K562 (cell line): ENCODE measurements around the gene RABGAP1. TPM values are rescaled to one million over a fixed set of nuclear protein-coding genes. Genes with fewer than 3 reads are reported as not detected.

Source experiments
- ATAC-seq: fragments of 200-7000 bp; cut with Tn5 transposase; 3 replicates; pipeline ENCODE4 v1.9.1; 2020; ENCODE audit warnings: moderate library complexity
- BruUV-seq: library from RNA; stranded (reverse); fragments of 400-500 nt; replicated peaks from 2 replicates; lab custom pipeline; 2021; lab: Mats Ljungman, UMichigan
- CTCF ChIA-PET: fragments of 300-600 bp; formaldehyde crosslinking; extraction: SDS; loops from one replicate; lab custom pipeline; 2021; ENCODE audit warnings: low intra/inter-chr PET ratio; lab: Yijun Ruan, JAX
- POLR2A ChIA-PET: fragments of 300-600, 350-650 bp; sonication (Branson Sonifier 250); formaldehyde crosslinking; extraction: SDS; loops from one replicate; lab custom pipeline; 2021; ENCODE audit warnings: antibody characterized with exemption, inconsistent platforms; lab: Yijun Ruan, JAX
- DNase-seq, 4 experiments: peaks; one replicate each; pipeline versions ENCODE4 v3.0.0 to v3.0.0-alpha.2; 2011 to 2018; ENCODE audit warnings: low spot score in 3 of 4, mixed read lengths in 3 of 4; ENCODE audit errors: extremely low read depth in 1 of 4
- FAIRE-seq: peaks from 2 replicates; lab custom pipeline; 2011; peaks lifted over from hg19 to GRCh38; lab: Jason Lieb, UNC
- H2AFZ ChIP-seq: 2 replicates; pipeline ENCODE4 v1.6.0; 2011; ENCODE audit warnings: low read depth, low read length, control low read depth, inconsistent platforms
- H3K27ac ChIP-seq: fragments of 200-600 bp; 3 replicates; pipeline ENCODE4 v1.8.0; 2011; ENCODE audit warnings: low read depth, mild to moderate bottlenecking, control low read depth, inconsistent platforms, low read length, moderate library complexity, mixed read lengths; ENCODE audit errors: extremely low read depth
- H3K27me3 ChIP-seq, 2 experiments: fragments of 300-600 bp in 1 of 2; 2 replicates in 1 of 2; 3 replicates in 1 of 2; pipeline versions ENCODE4 v1.6.0 to v1.8.0; 2011; ENCODE audit warnings: inconsistent platforms in 2 of 2, low read length in 2 of 2, mild to moderate bottlenecking in 1 of 2, mixed read lengths in 1 of 2, moderate library complexity in 1 of 2; ENCODE audit not compliant: control insufficient read depth in 2 of 2, insufficient read depth in 2 of 2
- H3K36me3 ChIP-seq: fragments of 300-600 bp; 3 replicates; pipeline ENCODE4 v1.8.0; 2011; ENCODE audit warnings: mild to moderate bottlenecking, low read length, inconsistent platforms; ENCODE audit not compliant: control insufficient read depth, insufficient read depth
- H3K4me1 ChIP-seq, 2 experiments: fragments of 200-600 bp in 1 of 2; replicated peaks in 1 of 2; 2 replicates in 1 of 2; 3 replicates in 1 of 2; pipeline versions ENCODE4 v1.5.1 to v1.8.0; 2011; ENCODE audit warnings: inconsistent platforms in 2 of 2, low read length in 2 of 2, mild to moderate bottlenecking in 1 of 2, mixed read lengths in 1 of 2, moderate library complexity in 1 of 2; ENCODE audit not compliant: control insufficient read depth in 2 of 2, insufficient read depth in 2 of 2
- H3K4me2 ChIP-seq: 2 replicates; pipeline ENCODE4 v1.6.1; 2011; ENCODE audit warnings: low read length, control low read depth, inconsistent platforms, mixed read lengths; ENCODE audit not compliant: insufficient read depth
- H3K4me3 ChIP-seq: fragments of 200-600 bp; sonication (generic), shearing (Covaris generic); 2 replicates; pipeline ENCODE4 v1.5.1; 2016; ENCODE audit warnings: control low read depth, inconsistent platforms
- H3K79me2 ChIP-seq: fragments of 200-600 bp; 3 replicates; pipeline ENCODE4 v1.8.0; 2011; ENCODE audit warnings: low read length, inconsistent platforms; ENCODE audit not compliant: control insufficient read depth, insufficient read depth
- H3K9ac ChIP-seq, 2 experiments: 2 replicates each; pipeline versions ENCODE4 v1.6.0 to v1.6.1; 2011; ENCODE audit warnings: low read depth in 2 of 2, low read length in 2 of 2, control low read depth in 1 of 2, inconsistent platforms in 1 of 2, mild to moderate bottlenecking in 1 of 2, mixed read lengths in 1 of 2; ENCODE audit not compliant: insufficient read depth in 1 of 2
- H3K9me1 ChIP-seq: one replicate; pipeline ENCODE4 v1.6.0; 2011; ENCODE audit warnings: inconsistent platforms, mild to moderate bottlenecking, low read length, moderate library complexity; ENCODE audit not compliant: control insufficient read depth, insufficient read depth
- H3K9me3 ChIP-seq: replicated peaks from 2 replicates; pipeline ENCODE4 v1.5.1; 2011; ENCODE audit warnings: low read depth, low read length, inconsistent platforms; ENCODE audit not compliant: control insufficient read depth, insufficient read depth
- H4K20me1 ChIP-seq: replicated peaks from 2 replicates; pipeline ENCODE4 v1.6.1; 2011; ENCODE audit warnings: low read length, inconsistent platforms, mixed read lengths; ENCODE audit not compliant: control insufficient read depth, insufficient read depth
- BRF2 ChIP-seq: IDR thresholded peaks from 3 replicates; pipeline ENCODE4 v1.6.1; 2011; ENCODE audit warnings: borderline replicate concordance, mild to moderate bottlenecking; ENCODE audit not compliant: insufficient read length, insufficient read depth
- GATA2 ChIP-seq: sonication (generic); formaldehyde crosslinking; IDR thresholded peaks from 2 replicates; pipeline ENCODE4 v1.4.0; 2020; ENCODE audit warnings: mild to moderate bottlenecking, missing genetic modification reagents
- HBP1 ChIP-seq: fragments of 450-650 bp; formaldehyde crosslinking; IDR thresholded peaks from 2 replicates; pipeline ENCODE4 v1.4.0; 2022; ENCODE audit warnings: missing genetic modification characterization
- WGBS: fragments of 100-300 bp; shearing (Covaris generic); methylation state at CpG from one replicate; pipeline ENCODE4 v1.1.6; 2016; ENCODE audit warnings: low coverage, mixed read lengths; ENCODE audit not compliant: insufficient coverage; ENCODE audit errors: missing lambda C conversion rate; 5-methylcytosine and 5-hydroxymethylcytosine counted together
- in situ Hi-C: fragments of 300-500 bp; cut with MboI; formaldehyde crosslinking; loops from 4 replicates; pipeline ENCODE4 v1.15.0; 2018; ENCODE audit warnings: inconsistent platforms, mixed read lengths
- intact Hi-C: fragments of 100-400 bp; cut with micrococcal nuclease; formaldehyde crosslinking; loops from 2 replicates; pipeline ENCODE4 v1.14.2; 2022
- polyA plus RNA-seq, 8 experiments: library from polyadenylated mRNA; depleted of rRNA in 4 of 8; stranded (reverse) in 5 of 8; unstranded in 3 of 8; fragments of >200 nt; fragmentation: Nextera tagmentation in 2 of 8; fragmentation: Illumina TruSeq in 1 of 8; extraction: Ambion mirVana in 2 of 8; extraction: Trizol in 1 of 8; gene quantifications; 2 replicates each; pipeline versions ENCODE4 v1.2.1 to v1.2.3, GENCODE V29; 2011 to 2014; ENCODE audit warnings: inconsistent platforms in 1 of 8, missing spikeins in 1 of 8
- total RNA-seq, 7 experiments: library from RNA; depleted of rRNA in 6 of 7; stranded (reverse); fragments of >200 nt in 6 of 7; fragmentation: Illumina TruSeq in 2 of 7; extraction: Trizol in 2 of 7; gene quantifications; 2 replicates each; pipeline versions ENCODE4 v1.2.1 to v1.2.3, GENCODE V29; 2011 to 2021; ENCODE audit warnings: low replicate concordance in 1 of 7

The RABGAP1 gene
- total and polyA plus RNA-seq, 9 of the 15 experiments (the other 6 are each of a cell fraction or from before 2014, with no cell fraction given) = 1.5 to 22.7 (median 13.1) TPM

GRCh38 chr9:123093141-123093540 lies 152.3 kb downstream of the RABGAP1 start:
- BruUV-seq = no TSS peak
- Histone ChIP-seq H3K27ac (no peak overlapping the region), H3K79me2 (no peaks in the 10 kb centered on the region), H2AFZ (no peak overlapping the region), H3K4me2 (no peak overlapping the region), H3K27me3 (no peaks in the 10 kb centered on the region), H3K36me3 (peaks cover 59% of the 10 kb centered on the region; the same call in 2 of the 3 replicates), H3K4me1 (no peaks in the 10 kb centered on the region; a peak in 1 of 5 replicates), H3K4me3 (no peak overlapping the region), H3K9me1 (no peaks in the 10 kb centered on the region), H3K9me3 (no peaks in the 10 kb centered on the region), H3K9ac (no peak overlapping the region), H4K20me1 (no peaks in the 10 kb centered on the region)
- CTCF ChIA-PET = no interaction called here
- no peak for FAIRE-seq
- no peak for DNase-seq
- in situ Hi-C loops (no loop called here), intact Hi-C loops (no loop called here)
- 72% methylated on average over 3 of the region's 3 CpGs for WGBS
- TF ChIP-seq HBP1 (CRISPR knock-in tag) = no peak
- no peak for TF ChIP-seq BRF2
- TF ChIP-seq GATA2 = no peak
- no peak for ATAC-seq
- POLR2A ChIA-PET = interaction anchor here (0.8 to 2.5 kb wide), 6 partner anchors 10 to 262 kb away, joined by 3 to 11 read pairs (median 4); no protein-coding TSS in a partner anchor
